ENCODE data around the gene HRH4. TPM values are rescaled to one million over a fixed set of nuclear protein-coding genes. Genes with fewer than 3 reads are reported as not detected.

HRH4 gene
- total and polyA plus RNA-seq, 10 of the 15 experiments (the other 5 are each of a cell fraction or from before 2014, with no cell fraction given): not detected

DNA sequence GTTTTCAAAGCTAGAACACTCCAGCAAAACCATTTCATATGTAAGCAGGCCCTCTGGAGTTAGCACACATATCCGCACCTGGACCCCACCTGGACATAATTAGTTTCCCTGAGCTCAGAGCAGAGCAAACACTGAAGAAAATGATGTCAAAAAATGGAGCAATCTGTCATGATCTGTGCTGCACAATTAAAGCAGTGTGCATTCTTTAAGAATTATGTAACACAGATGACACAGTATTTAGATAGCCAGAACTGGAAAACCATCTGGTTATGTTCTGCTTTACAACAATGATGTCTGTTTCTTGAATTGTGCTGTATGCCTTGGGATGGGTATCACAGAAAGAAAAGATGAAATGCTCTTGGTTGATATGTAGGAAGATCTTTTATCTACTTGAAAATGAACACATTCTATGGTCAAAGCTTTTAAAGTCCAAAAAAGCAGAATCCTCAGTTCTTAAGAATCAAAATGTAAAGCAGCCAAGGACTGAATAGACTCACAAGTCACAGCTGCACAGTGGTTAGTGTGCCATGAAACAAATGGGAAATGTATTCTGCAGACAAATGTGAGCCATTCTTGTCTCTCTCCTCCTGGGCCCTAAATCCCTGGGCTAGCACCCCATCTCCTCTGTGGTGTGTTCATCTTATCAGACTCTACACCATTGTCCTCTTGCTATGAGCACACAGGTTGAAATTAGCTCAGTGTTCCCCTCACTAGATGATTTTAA is 36.8 kb downstream of the HRH4 start (continued):
- TF ChIP-seq PRDM15 (CRISPR knock-in tag; IDR thresholded peaks at IDR 0.05): no peak
- no peak for TF ChIP-seq ZBED1 (IDR thresholded peaks at IDR 0.05; ENCODE audit: borderline replicate concordance)
- no peak for TF ChIP-seq RAD21 (IDR thresholded peaks at IDR 0.05; ENCODE audit: insufficient read depth, low read depth, low read length)

- SMC1A ChIA-PET (ENCODE audit: uncharacterized antibody, unreplicated experiment): no interaction called here
- no peak for ATAC-seq
- WGBS (ENCODE audit: insufficient coverage, insufficient replicate concordance, low lambda C conversion rate, missing lambda C conversion rate): 28% methylated on average over 5 of the region's 5 CpGs
- Histone ChIP-seq H3K9me3 (replicated peaks; ENCODE audit: control insufficient read depth, insufficient read depth, low read length) (no peaks in the 10 kb centered on the region), H3K79me2 (ENCODE audit: control insufficient read depth, insufficient read depth, low read length) (no peaks in the 10 kb centered on the region), H3K27ac (ENCODE audit: control insufficient read depth, insufficient read depth) (no peak overlapping the region), H3K4me3 (no peak overlapping the region), H3K36me3 (ENCODE audit: control insufficient read depth in 2 of 2, insufficient read depth in 2 of 2, low read length in 1 of 2) (no peaks in the 10 kb centered on the region), H2AFZ (ENCODE audit: control insufficient read depth, low read depth, low read length) (no peak overlapping the region), H3K4me1 (ENCODE audit: control insufficient read depth, insufficient read depth, low read length) (no peaks in the 10 kb centered on the region), H3K27me3 (replicated peaks in 1 of 2; ENCODE audit: control insufficient read depth in 2 of 2, insufficient read depth in 2 of 2, low read length in 1 of 2) (no peaks in the 10 kb centered on the region; a peak in 1 of 4 replicates), H3K4me2 (ENCODE audit: control insufficient read depth, insufficient read depth) (no peak overlapping the region), H4K20me1 (ENCODE audit: control insufficient read depth, insufficient read depth) (no peaks in the 10 kb centered on the region), H3K9ac (ENCODE audit: control insufficient read depth, insufficient read depth, low read length) (no peak overlapping the region)
- RAD21 ChIA-PET (ENCODE audit: unreplicated experiment): no interaction called here
- POLR2A ChIA-PET: no interaction called here
- intact Hi-C loops (cut with micrococcal nuclease; ENCODE audit: unreplicated experiment) (no loop called here), in situ Hi-C loops (cut with MboI) (no loop called here)
- no peak for FAIRE-seq
- no peak for DNase-seq (ENCODE audit: low read depth, low spot score)
- CTCF ChIA-PET: interaction anchor here (1.6 kb wide), 1 partner anchor 11 kb away, joined by 7 read pairs; no protein-coding TSS in a partner anchor
- no TSS peak for BruUV-seq (replicated peaks)
- TF ChIP-seq BCL11A (IDR thresholded peaks at IDR 0.05; ENCODE audit: low read depth, low read length) (no peak), E4F1 (IDR thresholded peaks at IDR 0.05; ENCODE audit: borderline replicate concordance, partially characterized antibody) (no peak), TCF12 (IDR thresholded peaks at IDR 0.05; ENCODE audit: low read depth, low read length) (no peak), ZBTB11 (CRISPR knock-in tag; IDR thresholded peaks at IDR 0.05) (no peak), IRF4 (IDR thresholded peaks at IDR 0.05; ENCODE audit: low read depth, low read length) (no peak)
- TF ChIP-seq, protein P1, sequence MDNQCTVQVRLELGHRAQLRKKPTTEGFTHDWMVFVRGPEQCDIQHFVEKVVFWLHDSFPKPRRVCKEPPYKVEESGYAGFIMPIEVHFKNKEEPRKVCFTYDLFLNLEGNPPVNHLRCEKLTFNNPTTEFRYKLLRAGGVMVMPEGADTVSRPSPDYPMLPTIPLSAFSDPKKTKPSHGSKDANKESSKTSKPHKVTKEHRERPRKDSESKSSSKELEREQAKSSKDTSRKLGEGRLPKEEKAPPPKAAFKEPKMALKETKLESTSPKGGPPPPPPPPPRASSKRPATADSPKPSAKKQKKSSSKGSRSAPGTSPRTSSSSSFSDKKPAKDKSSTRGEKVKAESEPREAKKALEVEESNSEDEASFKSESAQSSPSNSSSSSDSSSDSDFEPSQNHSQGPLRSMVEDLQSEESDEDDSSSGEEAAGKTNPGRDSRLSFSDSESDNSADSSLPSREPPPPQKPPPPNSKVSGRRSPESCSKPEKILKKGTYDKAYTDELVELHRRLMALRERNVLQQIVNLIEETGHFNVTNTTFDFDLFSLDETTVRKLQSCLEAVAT (IDR thresholded peaks at IDR 0.05): no peak
Measured at GRCh38 chr18:24499814-24500213, 39.4 kb downstream of the HRH4 start.

Measured in GM12878 (cell line).